HG03457 (cell line): Measurements from ENCODE around the gene HOXB7.

Experiments
- ATAC-seq: cut with Tn5 transposase; IDR thresholded peaks from one replicate; pipeline ENCODE4 v1.9.1; 2021; ENCODE audit warnings: moderate number of reproducible peaks; ENCODE audit not compliant: unreplicated experiment

HOXB7 gene

DNA sequence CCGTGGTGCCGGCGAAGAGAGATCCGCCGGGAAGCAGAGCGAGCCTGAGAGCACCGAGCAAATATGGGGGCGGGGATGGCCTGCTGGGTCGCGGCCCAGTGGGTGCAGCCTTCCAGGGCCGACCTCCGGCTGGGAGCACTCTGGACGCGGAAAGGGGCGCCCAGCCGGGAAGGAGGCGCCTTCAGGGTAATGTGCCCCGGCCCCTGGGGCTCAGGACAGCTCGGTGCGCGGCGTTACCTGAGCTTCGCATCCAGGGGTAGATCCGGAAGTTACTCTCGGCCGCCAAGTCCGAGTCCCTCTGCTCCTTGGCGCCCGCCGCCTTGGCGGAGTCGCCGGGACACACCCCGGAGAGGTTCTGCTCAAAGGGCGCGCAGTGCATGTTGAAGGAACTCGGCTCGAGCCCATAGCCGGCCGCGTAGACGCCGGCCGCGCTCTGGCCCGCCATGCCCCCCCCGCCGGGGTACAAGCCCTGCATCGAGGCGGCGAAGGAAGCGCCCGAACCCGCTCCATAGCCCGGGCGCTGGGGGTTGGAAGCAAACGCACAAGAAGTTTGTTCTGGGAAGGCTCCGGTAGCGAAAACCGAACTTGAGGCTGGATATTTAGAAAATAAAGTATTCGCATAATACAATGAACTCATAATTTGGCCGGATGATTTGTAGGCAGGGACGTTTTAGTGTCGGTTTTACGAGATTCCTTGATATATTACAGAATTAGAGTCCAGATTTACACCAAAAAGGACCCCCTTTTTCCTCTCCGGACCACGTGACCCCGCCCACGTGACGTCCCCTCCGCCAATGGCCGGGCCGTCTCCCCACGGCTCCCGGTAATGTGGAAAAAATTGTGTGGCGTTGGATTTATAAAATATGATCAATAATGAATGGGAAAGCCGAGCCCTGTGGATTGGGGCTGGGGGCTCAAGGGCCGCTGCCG is at the start of gene HOXB7:
HOXB7 (minus strand) TSS at position 736 of the 930 bp plus-strand sequence; CDS start at position 637, 99 bp downstream.
- no peak for ATAC-seq

DNA sequence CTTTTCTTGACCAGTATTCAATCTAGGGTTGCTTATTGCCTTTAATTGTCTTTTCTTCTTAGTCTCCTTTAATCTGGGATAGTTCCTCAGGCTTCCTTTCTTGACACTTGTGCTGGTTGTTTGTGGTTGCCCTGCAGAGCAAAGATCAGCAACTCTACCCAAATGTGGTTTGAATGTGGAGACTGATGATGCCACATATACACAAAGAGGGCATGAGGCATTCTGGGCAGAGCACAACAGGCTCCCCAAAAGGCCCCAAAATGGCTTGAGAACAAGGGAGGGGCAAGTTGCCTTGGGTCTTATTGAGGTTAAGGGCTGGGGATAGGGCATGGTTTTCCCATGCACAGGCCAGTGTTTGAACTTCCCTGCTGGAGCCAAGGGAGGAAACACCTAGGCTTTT is 45.1 kb upstream of the HOXB7 start:
- ATAC-seq: no peak

GRCh38 chr17:48649741-48650140 is 38.9 kb upstream of the HOXB7 start:
- no peak for ATAC-seq

- ATAC-seq: no peak
Observed at GRCh38 chr17:48647963-48648245, 37.1 kb upstream of the HOXB7 start.

DNA sequence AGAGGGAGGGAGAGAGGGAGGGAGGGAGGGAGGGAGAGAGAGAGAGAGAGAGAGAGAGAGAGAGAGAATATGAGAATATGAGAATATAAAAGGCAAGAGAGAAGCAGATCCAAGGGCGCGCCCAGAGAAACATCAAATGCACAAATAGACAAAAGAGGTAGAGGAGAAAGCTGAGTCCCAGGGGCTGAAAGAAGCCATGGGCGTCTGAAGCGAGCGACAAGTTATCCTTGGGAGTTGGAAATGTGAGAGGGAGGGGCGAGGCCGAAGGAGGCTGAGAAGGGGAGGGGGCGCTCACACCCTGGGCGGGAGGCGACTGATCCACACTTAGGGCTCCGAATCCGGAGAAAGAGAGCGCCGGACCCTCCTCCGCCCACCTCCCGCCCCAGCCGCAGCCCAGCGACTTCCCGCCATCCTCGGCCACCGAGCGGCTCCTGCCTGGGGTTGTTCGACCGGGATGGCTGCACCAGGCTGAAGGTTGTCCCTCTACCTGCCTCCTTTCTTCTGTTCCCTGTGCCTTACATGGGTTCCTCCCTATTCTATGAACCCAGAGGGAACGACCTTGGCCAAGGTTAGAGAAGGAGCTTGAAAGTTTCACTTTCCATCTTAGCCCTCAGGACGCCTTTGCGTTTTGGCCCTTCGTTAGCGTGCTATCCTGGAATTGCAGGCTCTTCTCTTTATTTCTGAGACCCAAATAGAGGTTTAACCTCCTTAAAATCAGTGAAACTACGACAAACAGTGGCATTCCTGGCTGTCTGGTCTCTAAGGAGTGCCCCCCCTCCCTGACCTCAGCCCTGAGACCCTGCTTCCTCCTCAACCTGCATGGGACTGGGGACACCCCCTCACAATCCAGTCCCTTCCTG is 36.5 kb upstream of the HOXB7 start:
- ATAC-seq: no peak

DNA sequence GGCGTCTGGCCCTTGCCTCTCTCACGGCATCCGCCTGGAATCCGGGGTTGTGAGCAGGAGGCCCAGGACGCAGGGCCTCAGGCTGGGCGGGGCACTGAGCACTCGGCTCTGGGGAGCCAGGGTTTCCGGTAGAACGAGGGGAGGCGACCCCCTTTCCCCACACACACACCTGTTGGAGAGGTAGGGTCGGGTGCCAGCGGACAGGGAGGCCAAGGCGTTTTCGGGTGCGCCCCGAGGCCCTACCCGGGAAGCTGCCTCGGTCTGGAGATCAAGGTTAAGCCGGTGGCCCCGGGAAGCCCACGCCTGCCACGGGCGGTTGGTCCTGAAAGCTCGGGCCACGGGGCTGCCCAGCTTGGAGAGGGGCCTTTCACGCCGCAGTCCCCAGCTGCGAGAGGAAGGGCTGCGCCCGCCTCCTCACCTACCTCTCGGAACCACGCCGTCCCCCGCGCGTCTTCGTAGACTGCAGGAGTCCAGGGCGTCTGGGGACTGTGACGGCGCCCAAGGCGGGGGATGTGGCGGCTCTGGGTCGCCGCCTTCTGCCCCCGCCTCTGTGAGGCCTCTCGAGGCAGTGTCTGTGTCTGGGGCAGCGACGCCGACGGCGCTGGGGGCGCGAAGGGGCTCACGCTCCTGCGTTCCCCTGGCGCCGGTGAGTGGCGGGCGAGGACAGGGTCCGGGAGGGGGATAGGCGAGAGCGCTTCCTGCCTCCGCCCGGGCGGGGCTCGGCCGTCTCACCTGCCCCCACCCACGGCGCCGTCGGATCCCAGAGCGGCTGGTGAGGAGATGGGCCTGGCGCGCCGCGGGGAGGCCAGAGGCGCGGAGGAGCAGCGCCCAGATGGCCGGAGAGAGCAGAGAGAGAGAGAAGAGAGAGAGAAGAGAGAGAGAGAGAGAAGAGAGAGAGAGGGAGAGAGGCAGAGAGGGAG is 35.6 kb upstream of the HOXB7 start:
- ATAC-seq: no peak

- no peak for ATAC-seq
Observed at GRCh38 chr17:48645639-48646182, 34.9 kb upstream of the HOXB7 start.

- ATAC-seq: no peak
Observed at GRCh38 chr17:48644910-48645557, 34.2 kb upstream of the HOXB7 start.

- no peak for ATAC-seq
Observed at GRCh38 chr17:48644159-48644558, 33.3 kb upstream of the HOXB7 start.

DNA sequence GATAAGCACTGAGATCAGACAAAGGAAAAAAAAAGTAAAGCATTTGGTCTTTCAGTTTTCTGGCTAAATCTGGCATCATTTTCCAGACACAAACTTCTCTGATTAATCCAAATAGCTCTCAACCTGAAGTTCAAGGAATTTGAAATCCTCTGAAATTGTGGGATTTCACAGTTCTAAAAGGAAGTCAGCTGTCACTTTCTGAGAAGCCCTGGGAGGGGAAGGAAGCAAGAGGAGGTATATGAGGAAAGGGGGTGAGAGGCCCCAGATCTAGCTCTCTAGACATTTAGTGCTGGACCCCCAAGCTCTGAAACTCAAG is 32.8 kb upstream of the HOXB7 start:
- ATAC-seq: no peak

GRCh38 chr17:48642843-48643696 is 32.3 kb upstream of the HOXB7 start:
- no peak for ATAC-seq

GRCh38 chr17:48642059-48642842 is 31.4 kb upstream of the HOXB7 start:
- no peak for ATAC-seq

DNA sequence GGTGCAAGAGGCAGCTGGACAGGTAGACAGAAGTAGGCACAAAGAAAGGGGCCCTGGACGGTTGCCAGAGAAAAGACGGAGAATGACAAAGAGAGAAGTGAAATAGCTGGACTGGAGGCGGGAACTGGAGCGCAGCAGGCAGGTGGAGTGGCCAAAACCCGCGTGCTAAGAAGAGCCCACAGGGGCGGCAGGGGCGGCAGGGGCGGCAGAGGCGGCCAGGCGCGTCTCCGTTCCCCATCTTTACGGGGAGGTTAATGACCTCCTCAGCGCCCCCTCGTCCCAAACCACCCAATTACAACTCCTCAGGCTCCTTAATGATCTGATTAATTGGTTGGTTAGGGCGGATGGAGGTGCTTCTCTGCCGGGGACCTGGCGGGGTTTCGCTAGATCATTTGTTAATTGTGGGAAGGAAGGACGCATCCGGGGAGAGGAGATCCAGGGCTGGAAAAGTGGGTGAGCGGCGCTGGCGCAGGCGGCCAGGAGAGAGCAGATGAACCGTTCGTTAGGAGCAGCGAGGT is 30.8 kb upstream of the HOXB7 start:
- ATAC-seq: no peak

DNA sequence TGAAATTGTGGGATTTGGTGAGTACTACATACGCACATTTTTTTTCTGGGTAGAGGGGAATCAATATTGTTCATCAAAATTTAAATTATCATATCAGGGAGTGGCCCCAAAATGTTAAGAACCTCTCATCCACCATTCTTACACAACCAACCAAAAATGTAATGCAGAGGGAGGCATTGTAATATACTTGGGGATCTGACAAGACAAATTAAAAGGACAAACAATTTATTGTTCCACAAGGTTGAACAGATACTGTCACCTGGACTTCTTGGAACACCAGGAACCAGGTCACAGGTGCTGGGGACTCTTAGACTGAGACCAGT is 30.0 kb upstream of the HOXB7 start:
- no peak for ATAC-seq

GRCh38 chr17:48639982-48640857 is 29.4 kb upstream of the HOXB7 start:
- ATAC-seq: no peak

DNA sequence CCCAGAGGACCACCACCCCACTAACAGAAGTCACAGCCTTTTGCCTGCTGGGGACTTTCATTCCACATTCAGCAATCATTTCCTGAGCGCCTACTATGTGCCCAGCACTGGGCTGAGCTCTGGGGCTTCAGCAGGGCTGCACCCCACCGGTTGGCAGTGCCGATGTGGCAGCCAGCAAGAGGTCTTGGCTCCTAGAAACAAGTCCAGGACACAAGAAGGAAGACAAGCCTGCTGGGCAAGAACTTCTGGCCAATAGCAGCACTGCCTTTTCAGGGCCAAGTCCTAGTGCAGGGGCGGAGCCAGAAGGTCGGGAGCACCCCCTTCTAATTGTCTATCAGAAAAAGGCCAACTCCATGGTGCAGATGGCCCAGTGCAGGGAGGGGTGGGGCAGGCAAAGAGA is 28.3 kb upstream of the HOXB7 start:
- no peak for ATAC-seq
